Measurements from ENCODE around the gene SNAP23.

DNA sequence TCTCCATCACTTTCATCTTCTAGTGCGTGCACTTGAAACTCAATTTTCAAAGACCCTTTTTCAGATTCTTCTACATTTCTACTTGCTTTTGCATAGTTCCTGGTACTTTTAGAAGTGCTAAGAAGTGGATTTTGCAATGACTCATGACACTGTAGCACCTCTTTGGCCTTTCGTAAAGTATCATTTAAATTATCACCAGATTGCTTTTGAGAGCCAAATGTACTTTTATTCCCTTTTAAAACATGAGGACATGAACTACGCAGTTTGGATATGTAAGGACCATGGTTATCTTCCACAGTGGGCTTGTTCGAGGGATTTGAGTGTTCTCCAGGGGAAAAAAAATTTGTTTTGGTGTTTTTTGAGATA lies 45.0 kb upstream of the SNAP23 start:
- TF ChIP-seq, protein P1, sequence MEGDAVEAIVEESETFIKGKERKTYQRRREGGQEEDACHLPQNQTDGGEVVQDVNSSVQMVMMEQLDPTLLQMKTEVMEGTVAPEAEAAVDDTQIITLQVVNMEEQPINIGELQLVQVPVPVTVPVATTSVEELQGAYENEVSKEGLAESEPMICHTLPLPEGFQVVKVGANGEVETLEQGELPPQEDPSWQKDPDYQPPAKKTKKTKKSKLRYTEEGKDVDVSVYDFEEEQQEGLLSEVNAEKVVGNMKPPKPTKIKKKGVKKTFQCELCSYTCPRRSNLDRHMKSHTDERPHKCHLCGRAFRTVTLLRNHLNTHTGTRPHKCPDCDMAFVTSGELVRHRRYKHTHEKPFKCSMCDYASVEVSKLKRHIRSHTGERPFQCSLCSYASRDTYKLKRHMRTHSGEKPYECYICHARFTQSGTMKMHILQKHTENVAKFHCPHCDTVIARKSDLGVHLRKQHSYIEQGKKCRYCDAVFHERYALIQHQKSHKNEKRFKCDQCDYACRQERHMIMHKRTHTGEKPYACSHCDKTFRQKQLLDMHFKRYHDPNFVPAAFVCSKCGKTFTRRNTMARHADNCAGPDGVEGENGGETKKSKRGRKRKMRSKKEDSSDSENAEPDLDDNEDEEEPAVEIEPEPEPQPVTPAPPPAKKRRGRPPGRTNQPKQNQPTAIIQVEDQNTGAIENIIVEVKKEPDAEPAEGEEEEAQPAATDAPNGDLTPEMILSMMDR (IDR thresholded peaks at IDR 0.05), result no peak
- TF ChIP-seq EZH2 (IDR thresholded peaks at IDR 0.05), result no peak
- TF ChIP-seq EZH2phosphoT487 (IDR thresholded peaks at IDR 0.05), result no peak
